ENCODE results near the gene DPF3.
"Not testable (repeated sequence)": the region's sequence is repeated elsewhere in the genome, so short reads cannot be mapped to it uniquely, and the experiment has no call there.

Gene DPF3

GRCh38 chr14:72755766-72756165 is 138.1 kb downstream of the DPF3 start:
- DNase-seq (ENCODE audit: low read depth): no peak
- no peak for TF ChIP-seq CTCF (IDR thresholded peaks at IDR 0.05; ENCODE audit: low read length, missing control alignments)
- H3K4me3 ChIP-seq (replicated peaks; ENCODE audit: low read depth, low read length): no peak overlapping the region

GRCh38 chr14:72754949-72755348 is 139.0 kb downstream of the DPF3 start:
- H3K4me3 ChIP-seq (replicated peaks; ENCODE audit: low read depth, low read length): no peak overlapping the region
- no peak for TF ChIP-seq CTCF (IDR thresholded peaks at IDR 0.05; ENCODE audit: low read length, missing control alignments)
- no peak for DNase-seq (ENCODE audit: low read depth)

- no peak for DNase-seq (ENCODE audit: low read depth)
- no peak for TF ChIP-seq CTCF (IDR thresholded peaks at IDR 0.05; ENCODE audit: low read length, missing control alignments)
Measured at GRCh38 chr14:72753879-72754400, 140.0 kb downstream of the DPF3 start.

GRCh38 chr14:72753044-72753710 is 140.7 kb downstream of the DPF3 start:
- H3K4me3 ChIP-seq (replicated peaks; ENCODE audit: low read depth, low read length): no peak overlapping the region
- TF ChIP-seq CTCF (IDR thresholded peaks at IDR 0.05; ENCODE audit: low read length, missing control alignments): no peak
- DNase-seq (ENCODE audit: low read depth): no peak

More at GRCh38 chr14:72753879-72754400, 140.0 kb downstream of the DPF3 start:
- no peak overlapping the region for H3K4me3 ChIP-seq (replicated peaks; ENCODE audit: low read depth, low read length)

GRCh38 chr14:72752034-72752412 is 141.9 kb downstream of the DPF3 start:
- H3K4me3 ChIP-seq (replicated peaks; ENCODE audit: low read depth, low read length): no peak overlapping the region
- no peak for TF ChIP-seq CTCF (IDR thresholded peaks at IDR 0.05; ENCODE audit: low read length, missing control alignments)
- DNase-seq (ENCODE audit: low read depth): no peak

GRCh38 chr14:72751276-72752033 is 142.4 kb downstream of the DPF3 start:
- no peak for DNase-seq (ENCODE audit: low read depth)
- TF ChIP-seq CTCF (IDR thresholded peaks at IDR 0.05; ENCODE audit: low read length, missing control alignments): no peak
- H3K4me3 ChIP-seq (replicated peaks; ENCODE audit: low read depth, low read length): no peak overlapping the region

GRCh38 chr14:72748921-72749320 is 145.0 kb downstream of the DPF3 start:
- DNase-seq (ENCODE audit: low read depth); H3K4me3 ChIP-seq (replicated peaks; ENCODE audit: low read depth, low read length): not testable (repeated sequence)

Data from fibroblast of pulmonary artery (primary cell).